Fibroblast of pulmonary artery (primary cell): Measurements from ENCODE around the gene SLC12A1.

Source experiments
- DNase-seq: peaks from one replicate; pipeline ENCODE4 v3.0.0-alpha.2; 2010; ENCODE audit warnings: low read depth
- H3K4me3 ChIP-seq: replicated peaks from 2 replicates; pipeline ENCODE4 v1.5.1; 2011; ENCODE audit warnings: low read depth, mild to moderate bottlenecking, control low read depth, low read length, moderate library complexity
- TF ChIP-seq, protein P1 (sequence below): IDR thresholded peaks from 2 replicates; pipeline ENCODE4 v1.5.1; 2011; ENCODE audit warnings: mild to moderate bottlenecking, control low read depth, low read length, inconsistent platforms; ENCODE audit errors: missing control alignments

The SLC12A1 gene

GRCh38 chr15:48297668-48298067, 91.6 kb downstream of the SLC12A1 start:
- TF ChIP-seq, protein P1, sequence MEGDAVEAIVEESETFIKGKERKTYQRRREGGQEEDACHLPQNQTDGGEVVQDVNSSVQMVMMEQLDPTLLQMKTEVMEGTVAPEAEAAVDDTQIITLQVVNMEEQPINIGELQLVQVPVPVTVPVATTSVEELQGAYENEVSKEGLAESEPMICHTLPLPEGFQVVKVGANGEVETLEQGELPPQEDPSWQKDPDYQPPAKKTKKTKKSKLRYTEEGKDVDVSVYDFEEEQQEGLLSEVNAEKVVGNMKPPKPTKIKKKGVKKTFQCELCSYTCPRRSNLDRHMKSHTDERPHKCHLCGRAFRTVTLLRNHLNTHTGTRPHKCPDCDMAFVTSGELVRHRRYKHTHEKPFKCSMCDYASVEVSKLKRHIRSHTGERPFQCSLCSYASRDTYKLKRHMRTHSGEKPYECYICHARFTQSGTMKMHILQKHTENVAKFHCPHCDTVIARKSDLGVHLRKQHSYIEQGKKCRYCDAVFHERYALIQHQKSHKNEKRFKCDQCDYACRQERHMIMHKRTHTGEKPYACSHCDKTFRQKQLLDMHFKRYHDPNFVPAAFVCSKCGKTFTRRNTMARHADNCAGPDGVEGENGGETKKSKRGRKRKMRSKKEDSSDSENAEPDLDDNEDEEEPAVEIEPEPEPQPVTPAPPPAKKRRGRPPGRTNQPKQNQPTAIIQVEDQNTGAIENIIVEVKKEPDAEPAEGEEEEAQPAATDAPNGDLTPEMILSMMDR = no peak
- no peak for DNase-seq

DNA sequence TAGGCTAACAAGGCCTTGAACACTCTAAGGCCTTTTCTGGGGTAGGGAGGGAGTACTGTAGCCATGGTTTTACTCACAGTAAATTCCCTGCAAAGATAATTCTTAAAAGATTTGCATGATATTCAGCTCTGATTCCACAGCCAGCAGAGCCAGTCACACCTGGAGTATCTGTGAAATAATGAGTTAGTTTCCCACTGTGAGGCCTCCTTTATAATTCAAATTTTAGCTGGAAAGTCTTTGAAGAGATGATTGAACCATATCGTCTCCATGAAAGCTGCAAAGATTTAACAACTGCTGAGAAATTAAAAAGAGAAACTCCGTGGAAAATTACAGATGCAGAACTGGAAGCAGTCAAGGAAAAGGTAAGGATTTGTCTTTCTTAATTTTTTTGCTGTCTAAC, 92.8 kb downstream of the SLC12A1 start:
- TF ChIP-seq, protein P1 = no peak
- DNase-seq = no peak
- H3K4me3 ChIP-seq = no peak overlapping the region

More at GRCh38 chr15:48297668-48298067, 91.6 kb downstream of the SLC12A1 start:
- no peak overlapping the region for H3K4me3 ChIP-seq

GRCh38 chr15:48300038-48300437, 93.9 kb downstream of the SLC12A1 start:
- TF ChIP-seq, protein P1 = no peak
- H3K4me3 ChIP-seq = no peak overlapping the region
- no peak for DNase-seq

DNA sequence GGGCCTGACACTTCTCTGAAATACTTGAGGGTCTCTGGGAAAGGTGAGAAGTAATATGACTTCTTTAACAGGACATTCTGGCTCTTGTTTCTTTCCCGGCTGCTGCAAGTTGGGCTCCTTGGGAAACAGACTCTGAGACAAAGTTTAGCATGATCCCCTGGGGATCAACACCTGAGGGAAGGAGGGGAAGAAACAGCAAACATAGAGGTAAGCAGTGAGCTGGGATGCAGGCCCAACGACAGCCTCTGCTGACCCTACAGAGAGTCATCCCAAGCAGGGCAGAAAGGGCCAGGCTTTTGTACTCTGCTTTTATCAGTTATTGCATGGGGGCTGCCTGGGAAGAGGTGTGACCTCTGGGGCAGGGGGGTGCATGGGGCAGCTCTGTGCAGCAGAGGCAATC, 98.3 kb downstream of the SLC12A1 start:
- no peak overlapping the region for H3K4me3 ChIP-seq
- TF ChIP-seq, protein P1 = no peak
- no peak for DNase-seq

- H3K4me3 ChIP-seq = no peak overlapping the region
- DNase-seq = no peak
- TF ChIP-seq, protein P1 = no peak
These were observed 100.5 kb downstream of the SLC12A1 start for GRCh38 chr15:48306639-48307038.

DNA sequence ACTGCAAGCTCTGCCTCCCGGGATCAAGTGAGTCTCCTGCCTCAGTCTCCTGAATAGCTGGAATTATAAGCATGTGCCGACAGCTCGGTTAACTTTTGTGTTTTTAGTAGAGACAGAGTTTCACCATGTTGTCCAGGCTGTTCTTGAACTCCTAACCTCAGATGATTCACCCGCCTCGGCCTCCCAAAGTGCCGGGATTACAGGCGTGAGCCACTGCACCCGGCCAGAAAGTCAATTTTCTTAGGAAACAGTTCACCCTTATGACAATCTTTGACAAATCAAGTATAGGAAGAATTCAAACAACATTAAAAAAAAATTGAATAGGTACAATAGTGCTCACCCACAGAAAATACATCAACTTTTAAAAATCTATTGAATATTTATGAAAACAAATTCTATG, 101.5 kb downstream of the SLC12A1 start:
- no peak overlapping the region for H3K4me3 ChIP-seq
- TF ChIP-seq, protein P1 = no peak
- no peak for DNase-seq

GRCh38 chr15:48309740-48310139, 103.6 kb downstream of the SLC12A1 start:
- H3K4me3 ChIP-seq = no peak overlapping the region
- TF ChIP-seq, protein P1 = no peak
- DNase-seq = no peak
